ENCODE data around the gene DBF4.
A peak's percentile ranks its signal among the peaks of the same experiment; 100 is the strongest.
"Not testable (repeated sequence)": the region's sequence is repeated elsewhere in the genome, so short reads cannot be mapped to it uniquely, and the experiment has no call there.

DBF4 gene

DNA sequence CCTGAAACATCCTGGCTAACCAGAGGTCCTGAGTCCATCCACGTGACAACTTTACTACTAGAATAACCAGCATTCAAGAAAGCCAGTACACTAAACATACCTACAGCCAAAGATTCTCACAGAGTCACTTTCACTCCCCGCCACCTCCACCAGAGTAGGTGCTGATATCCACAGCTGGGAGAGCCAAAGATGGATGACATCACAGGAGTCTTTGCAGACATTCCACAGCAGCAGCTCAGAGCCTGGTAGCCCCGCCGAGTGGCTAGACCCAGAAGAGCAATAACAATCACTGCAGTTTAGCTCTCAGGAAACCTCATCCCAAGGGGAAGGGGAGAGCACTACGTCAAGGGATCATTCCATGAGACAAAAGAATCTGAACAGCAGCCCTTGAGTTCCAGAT is 44.3 kb downstream of the DBF4 start:
- no peak overlapping the region for H3K4me3 Mint-ChIP-seq
- H3K27ac Mint-ChIP-seq = no peak overlapping the region
- H3K4me1 Mint-ChIP-seq = no peaks in the 10 kb centered on the region
- no peaks in the 10 kb centered on the region for H3K9me3 Mint-ChIP-seq
- H3K36me3 Mint-ChIP-seq = no peaks in the 10 kb centered on the region
- peaks cover 3% of the 10 kb centered on the region for H3K27me3 Mint-ChIP-seq

- not testable (repeated sequence) for H3K27ac Mint-ChIP-seq, H3K4me1 Mint-ChIP-seq, H3K4me3 Mint-ChIP-seq, H3K36me3 Mint-ChIP-seq, H3K9me3 Mint-ChIP-seq, H3K27me3 Mint-ChIP-seq
These were observed 46.6 kb downstream of the DBF4 start for GRCh38 chr7:87922759-87923395.

DNA sequence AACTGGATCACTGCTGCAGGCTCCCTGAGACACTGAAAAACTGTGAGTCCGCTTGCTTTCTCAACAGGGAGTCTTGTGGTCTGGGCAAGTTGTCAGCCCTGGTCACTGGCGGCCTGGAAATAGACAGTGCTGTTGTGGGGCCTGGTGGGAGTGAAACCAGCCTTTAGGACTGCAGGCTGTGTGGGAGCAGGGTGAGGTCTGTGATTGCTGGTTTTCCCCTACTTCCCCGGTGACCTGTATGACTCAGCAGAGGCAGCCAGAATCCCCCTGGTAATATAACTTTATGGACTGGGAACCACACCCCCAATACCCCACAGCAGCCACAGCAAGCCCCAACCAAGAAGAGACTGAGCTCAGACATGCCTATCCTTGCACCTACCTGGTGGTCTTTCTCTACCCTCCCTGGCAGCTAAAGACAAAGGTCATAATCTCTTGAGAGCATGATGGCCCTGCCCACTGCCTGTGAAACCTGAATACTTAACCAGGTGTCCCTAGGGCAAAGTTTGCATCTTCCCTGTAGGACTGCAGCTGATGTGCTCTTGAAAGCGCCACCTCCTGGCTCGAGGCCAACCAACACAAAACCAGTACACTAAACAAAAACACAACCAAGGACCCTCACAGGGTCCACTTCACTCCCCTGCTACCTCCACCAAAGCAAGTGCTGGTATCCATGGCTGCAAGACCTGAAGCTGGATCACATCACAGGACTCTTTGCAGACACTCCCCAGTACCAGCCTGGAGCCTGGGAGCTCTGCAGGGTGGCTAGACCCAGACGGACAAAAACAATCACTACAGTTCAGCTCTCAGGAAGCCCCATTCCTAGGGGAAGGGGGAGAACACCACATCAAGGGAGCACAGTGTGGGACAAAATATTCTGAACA is 50.5 kb downstream of the DBF4 start:
- Mint-ChIP-seq H3K4me1 (no peaks in the 10 kb centered on the region), H3K9me3 (no peaks in the 10 kb centered on the region), H3K36me3 (no peaks in the 10 kb centered on the region), H3K27me3 (no peaks in the 10 kb centered on the region), H3K4me3 (no peak overlapping the region), H3K27ac (no peak overlapping the region)

GRCh38 chr7:87933605-87933952 is 57.3 kb downstream of the DBF4 start:
- Mint-ChIP-seq H3K4me3 (peak overlapping the region; percentile 86), H3K36me3 (no peaks in the 10 kb centered on the region), H3K27me3 (no peaks in the 10 kb centered on the region), H3K4me1 (peaks cover 4% of the 10 kb centered on the region), H3K27ac (no peak overlapping the region), H3K9me3 (no peaks in the 10 kb centered on the region)

DNA sequence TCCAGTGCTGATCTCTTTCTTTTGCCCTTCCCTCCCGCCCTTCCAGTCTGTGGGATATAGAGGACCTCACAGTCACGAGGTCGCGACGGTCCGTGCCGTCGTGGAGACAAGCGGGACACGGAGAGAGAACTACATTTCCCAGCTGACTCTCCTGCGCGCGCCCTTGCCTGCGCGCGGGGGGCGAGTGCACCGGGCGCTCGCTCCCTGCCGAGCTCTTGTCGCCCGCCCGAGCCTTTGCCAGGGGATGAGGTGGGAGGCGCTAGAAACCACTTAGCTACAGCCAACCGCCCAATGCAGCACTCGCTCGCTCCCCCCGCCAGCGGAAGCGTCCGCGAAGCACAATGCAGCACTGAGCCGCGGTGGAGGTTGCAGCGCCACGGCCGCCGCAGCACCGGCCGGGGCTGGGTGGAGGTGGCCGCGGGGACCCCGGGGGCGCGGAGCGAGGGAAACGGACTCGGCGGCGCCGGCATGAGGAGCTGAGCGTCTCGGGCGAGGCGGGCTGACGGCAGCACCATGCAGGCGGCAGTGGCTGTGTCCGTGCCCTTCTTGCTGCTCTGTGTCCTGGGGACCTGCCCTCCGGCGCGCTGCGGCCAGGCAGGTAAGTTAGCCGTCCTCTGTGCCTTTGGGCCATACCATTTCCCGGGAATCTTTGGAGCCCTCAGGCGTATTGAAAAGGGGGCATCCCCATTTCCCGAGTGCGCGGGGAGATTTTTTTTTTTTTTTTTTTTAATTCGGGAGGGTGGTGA is 57.8 kb downstream of the DBF4 start, which contains the start of gene ADAM22:
ADAM22 (plus strand) TSS at position 299 of the 746 bp plus-strand sequence; CDS start at position 514, 215 bp downstream.
- peak within 1 kb of the TSS; percentile 86 for H3K4me3 Mint-ChIP-seq
- H3K9me3 Mint-ChIP-seq = no peaks in the 10 kb centered on the region
- peaks cover 4% of the 10 kb centered on the region for H3K4me1 Mint-ChIP-seq
- H3K36me3 Mint-ChIP-seq = no peaks in the 10 kb centered on the region
- no peak within 1 kb of the TSS for H3K27ac Mint-ChIP-seq
- no peaks in the 10 kb centered on the region for H3K27me3 Mint-ChIP-seq

- no peaks in the 10 kb centered on the region for H3K27me3 Mint-ChIP-seq
- H3K4me1 Mint-ChIP-seq = peaks cover 4% of the 10 kb centered on the region
- no peak overlapping the region for H3K27ac Mint-ChIP-seq
- no peaks in the 10 kb centered on the region for H3K9me3 Mint-ChIP-seq
- H3K36me3 Mint-ChIP-seq = no peaks in the 10 kb centered on the region
- H3K4me3 Mint-ChIP-seq = peak overlapping the region; percentile 86
These were observed 58.5 kb downstream of the DBF4 start for GRCh38 chr7:87934699-87935383.

DNA sequence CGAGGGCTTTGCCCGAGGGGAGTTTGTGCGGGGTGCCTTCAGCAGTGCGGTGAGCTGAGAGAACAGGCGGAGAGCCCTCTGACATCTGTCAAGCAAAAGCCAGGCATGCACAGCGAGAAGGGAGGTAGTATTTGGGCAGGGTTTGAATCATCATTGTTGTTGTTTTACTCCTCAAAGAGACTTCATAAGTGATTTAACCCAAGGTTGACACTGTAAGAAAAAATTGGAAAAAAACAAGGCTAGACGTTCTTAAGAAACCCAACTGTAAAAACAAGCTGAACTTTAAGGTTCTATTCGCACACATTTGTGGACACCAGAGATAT is 59.1 kb downstream of the DBF4 start:
- no peaks in the 10 kb centered on the region for H3K9me3 Mint-ChIP-seq
- H3K4me3 Mint-ChIP-seq = peak overlapping the region; percentile 86
- H3K4me1 Mint-ChIP-seq = peaks cover 4% of the 10 kb centered on the region
- no peaks in the 10 kb centered on the region for H3K27me3 Mint-ChIP-seq
- no peak overlapping the region for H3K27ac Mint-ChIP-seq
- no peaks in the 10 kb centered on the region for H3K36me3 Mint-ChIP-seq

DNA sequence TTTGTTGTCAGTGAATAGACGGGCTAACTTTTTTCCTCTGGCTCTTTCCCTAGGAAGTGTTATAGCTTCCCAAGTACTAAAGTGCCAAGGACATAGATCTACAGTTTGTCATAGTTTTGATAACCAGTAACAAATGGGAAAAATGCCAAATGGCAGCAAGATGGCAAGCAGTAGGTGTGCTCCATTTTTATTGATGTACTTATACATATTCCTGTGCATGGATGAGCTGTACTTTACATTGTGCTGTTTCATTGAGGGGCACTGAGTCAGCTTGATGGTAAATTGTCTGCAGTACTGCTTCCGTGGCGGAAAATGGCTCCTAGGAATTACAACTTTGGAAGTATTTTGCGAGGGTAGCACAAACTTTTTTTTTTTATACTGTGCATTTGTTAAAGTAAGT is 64.8 kb downstream of the DBF4 start:
- H3K9me3 Mint-ChIP-seq = no peaks in the 10 kb centered on the region
- no peaks in the 10 kb centered on the region for H3K27me3 Mint-ChIP-seq

DNA sequence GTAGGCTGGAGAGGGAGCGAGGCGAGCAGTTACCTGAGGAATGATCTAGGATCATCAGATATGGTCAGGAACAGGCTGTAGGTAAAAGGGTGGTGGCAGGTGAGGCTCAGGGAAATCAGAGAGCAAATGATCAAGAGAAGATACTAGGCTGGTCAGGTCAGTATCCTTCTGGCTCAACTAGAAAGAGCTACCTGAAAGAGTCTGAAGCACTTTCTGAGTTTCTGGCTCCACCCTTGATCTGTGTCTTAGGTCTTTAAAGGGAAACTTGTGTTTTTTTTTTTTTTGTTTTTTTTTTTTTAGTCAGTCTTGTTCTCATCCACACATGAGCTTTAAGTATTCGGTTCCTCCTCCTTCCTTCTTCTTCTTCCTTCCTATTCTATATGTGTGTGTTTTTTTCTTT is 68.3 kb downstream of the DBF4 start:
- no peaks in the 10 kb centered on the region for H3K27me3 Mint-ChIP-seq
- H3K36me3 Mint-ChIP-seq = no peaks in the 10 kb centered on the region
- no peak overlapping the region for H3K27ac Mint-ChIP-seq
- H3K9me3 Mint-ChIP-seq = no peaks in the 10 kb centered on the region
- no peaks in the 10 kb centered on the region for H3K4me1 Mint-ChIP-seq
- no peak overlapping the region for H3K4me3 Mint-ChIP-seq

More for the DNA sequence above, 64.8 kb downstream of the DBF4 start:
- Mint-ChIP-seq H3K4me3 (no peak overlapping the region), H3K4me1 (no peaks in the 10 kb centered on the region), H3K36me3 (no peaks in the 10 kb centered on the region), H3K27ac (no peak overlapping the region)

DNA sequence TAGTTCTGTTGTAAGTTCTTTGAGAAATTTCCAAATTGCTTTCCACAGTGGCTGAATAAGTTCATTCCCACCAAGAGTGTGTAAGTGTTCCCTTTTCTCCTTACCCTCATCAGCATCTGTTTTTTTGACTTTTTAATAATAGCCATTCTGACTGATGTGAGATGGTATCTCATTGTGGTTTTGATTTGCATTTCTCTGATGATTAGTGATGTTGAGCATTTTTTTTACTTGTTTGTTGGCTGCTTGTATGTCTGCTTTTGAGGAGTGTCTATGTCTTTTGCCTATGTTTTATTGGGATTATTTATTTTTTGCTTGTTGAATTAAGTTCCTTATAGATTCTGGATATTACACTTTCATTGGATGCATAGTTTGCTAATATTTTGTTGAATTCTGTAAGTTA is 69.6 kb downstream of the DBF4 start:
- not testable (repeated sequence) for H3K9me3 Mint-ChIP-seq, H3K27ac Mint-ChIP-seq, H3K4me1 Mint-ChIP-seq, H3K27me3 Mint-ChIP-seq, H3K36me3 Mint-ChIP-seq, H3K4me3 Mint-ChIP-seq

DNA sequence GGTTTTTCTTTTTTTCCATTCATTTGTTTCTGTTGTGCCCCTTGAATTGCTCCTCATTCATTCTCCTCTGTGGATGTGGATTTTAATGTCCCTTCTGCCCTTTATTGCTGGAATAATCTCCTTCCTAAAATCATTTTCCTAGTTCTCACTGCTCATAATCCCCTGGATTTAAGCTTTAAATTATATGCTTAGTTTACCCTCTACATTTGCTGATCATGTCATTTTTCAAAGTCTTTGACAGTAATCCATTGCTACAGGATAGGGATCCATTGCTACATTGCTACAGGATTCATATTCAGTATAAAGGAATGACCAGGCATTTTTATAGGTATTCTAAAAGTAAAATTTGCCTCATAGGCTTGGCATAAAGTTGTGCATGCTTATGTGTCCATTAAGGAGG is 72.1 kb downstream of the DBF4 start:
- H3K9me3 Mint-ChIP-seq = no peaks in the 10 kb centered on the region
- no peak overlapping the region for H3K4me3 Mint-ChIP-seq
- no peaks in the 10 kb centered on the region for H3K27me3 Mint-ChIP-seq
- H3K4me1 Mint-ChIP-seq = no peaks in the 10 kb centered on the region
- peaks cover 1% of the 10 kb centered on the region for H3K36me3 Mint-ChIP-seq
- no peak overlapping the region for H3K27ac Mint-ChIP-seq
